ENCODE results near the gene ANKRD52. TPM values are rescaled to one million over a fixed set of nuclear protein-coding genes. Genes with fewer than 3 reads are reported as not detected.

Gene ANKRD52
- total and polyA plus RNA-seq, 2 experiments from 2014 or later = 20.3 to 25.2 TPM

DNA sequence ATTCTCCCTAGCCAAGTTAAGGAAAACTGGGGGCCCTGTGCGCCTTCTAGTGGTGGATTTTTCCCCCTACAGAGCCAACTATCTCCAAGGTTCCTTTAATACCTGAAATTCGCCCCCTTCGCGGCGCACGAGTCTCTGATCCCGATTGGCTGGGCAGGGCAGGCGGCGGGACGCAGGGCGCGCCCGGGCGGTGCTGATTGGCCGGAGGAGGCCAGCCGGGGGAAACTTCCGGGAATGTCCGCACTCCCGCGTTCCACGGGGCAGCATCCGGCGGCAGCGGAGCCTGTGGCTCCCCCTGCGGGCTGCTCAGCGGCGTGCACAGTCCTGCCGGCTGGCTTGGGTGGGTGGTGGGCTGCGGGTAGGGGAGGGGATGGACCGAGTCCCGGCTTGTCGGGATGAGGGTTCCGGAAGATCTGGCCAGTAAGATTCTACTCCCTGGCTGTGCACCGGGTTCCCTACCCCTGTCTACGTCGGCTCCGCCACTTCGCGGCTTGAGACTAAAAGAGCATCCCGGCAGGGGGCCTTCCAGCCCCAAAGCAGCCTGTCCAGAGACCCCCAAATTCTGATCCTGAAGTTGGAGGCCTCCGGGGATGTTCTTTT, 34.0 kb downstream of the ANKRD52 start, which contains the start of gene NABP2:
Gene NABP2, plus strand, starts transcription at position 241 of the 600 bp plus-strand sequence. CDS start 515 bp downstream, outside the sequence.
- Histone ChIP-seq H2AFZ (peak within 1 kb of the TSS; percentile 86), H3K27ac (ENCODE audit: low read depth) (peak within 1 kb of the TSS; percentile 92), H3K4me3 (peak within 1 kb of the TSS; percentile 74), H3K9me2 (ENCODE audit: insufficient read depth) (no peaks in the 10 kb centered on the region), H3K4me1 (ENCODE audit: insufficient read depth) (peaks cover 30% of the 10 kb centered on the region), H3K79me2 (replicated peaks; ENCODE audit: insufficient read depth) (peaks cover 20% of the 10 kb centered on the region), H3K36me3 (ENCODE audit: insufficient read depth) (no peaks in the 10 kb centered on the region), H4K20me1 (replicated peaks; ENCODE audit: insufficient read depth) (no peaks in the 10 kb centered on the region), H3K27me3 (ENCODE audit: insufficient read depth) (no peaks in the 10 kb centered on the region), H3K4me2 (peak within 1 kb of the TSS; percentile 93), H3F3A (replicated peaks; ENCODE audit: low read depth) (peaks cover 20% of the 10 kb centered on the region; the same call in 1 of the 2 replicates)
- peaks cover 15% of the 10 kb centered on the region for H3K36me3 Mint-ChIP-seq (ENCODE audit: low read depth)
- ATAC-seq (peak; percentile 75), DNase-seq (ENCODE audit: low spot score) (peak; percentile 100)
- H3K27me3 Mint-ChIP-seq (ENCODE audit: insufficient read depth, low read depth, poor library complexity) = peaks cover 5% of the 10 kb centered on the region
- H3K4me3 Mint-ChIP-seq = peak within 1 kb of the TSS; percentile 93
- peak within 1 kb of the TSS; percentile 96 for H3K27ac Mint-ChIP-seq
- peaks cover 34% of the 10 kb centered on the region for H3K4me1 Mint-ChIP-seq
- TF ChIP-seq ZNF114 (CRISPR knock-in tag; IDR thresholded peaks at IDR 0.05) = no peak
- TF ChIP-seq POLR2AphosphoS5 (IDR thresholded peaks at IDR 0.05; ENCODE audit: low read depth) = peak; percentile 50; the same call in 1 of the 2 replicates
- TF ChIP-seq EZH2 (IDR thresholded peaks at IDR 0.05; ENCODE audit: low read depth, unreplicated experiment) = no peak
- peak; percentile 65 for TF ChIP-seq CREB1 (CRISPR knock-in tag; IDR thresholded peaks at IDR 0.05; ENCODE audit: low read depth)
- TF ChIP-seq NANOG (IDR thresholded peaks at IDR 0.05; ENCODE audit: borderline replicate concordance) = no peak
- no peak for TF ChIP-seq ZNF331 (CRISPR knock-in tag; IDR thresholded peaks at IDR 0.05; ENCODE audit: low read depth)
- no peak for TF ChIP-seq JUNB (IDR thresholded peaks at IDR 0.05; ENCODE audit: unreplicated experiment)
- TF ChIP-seq, protein P1, sequence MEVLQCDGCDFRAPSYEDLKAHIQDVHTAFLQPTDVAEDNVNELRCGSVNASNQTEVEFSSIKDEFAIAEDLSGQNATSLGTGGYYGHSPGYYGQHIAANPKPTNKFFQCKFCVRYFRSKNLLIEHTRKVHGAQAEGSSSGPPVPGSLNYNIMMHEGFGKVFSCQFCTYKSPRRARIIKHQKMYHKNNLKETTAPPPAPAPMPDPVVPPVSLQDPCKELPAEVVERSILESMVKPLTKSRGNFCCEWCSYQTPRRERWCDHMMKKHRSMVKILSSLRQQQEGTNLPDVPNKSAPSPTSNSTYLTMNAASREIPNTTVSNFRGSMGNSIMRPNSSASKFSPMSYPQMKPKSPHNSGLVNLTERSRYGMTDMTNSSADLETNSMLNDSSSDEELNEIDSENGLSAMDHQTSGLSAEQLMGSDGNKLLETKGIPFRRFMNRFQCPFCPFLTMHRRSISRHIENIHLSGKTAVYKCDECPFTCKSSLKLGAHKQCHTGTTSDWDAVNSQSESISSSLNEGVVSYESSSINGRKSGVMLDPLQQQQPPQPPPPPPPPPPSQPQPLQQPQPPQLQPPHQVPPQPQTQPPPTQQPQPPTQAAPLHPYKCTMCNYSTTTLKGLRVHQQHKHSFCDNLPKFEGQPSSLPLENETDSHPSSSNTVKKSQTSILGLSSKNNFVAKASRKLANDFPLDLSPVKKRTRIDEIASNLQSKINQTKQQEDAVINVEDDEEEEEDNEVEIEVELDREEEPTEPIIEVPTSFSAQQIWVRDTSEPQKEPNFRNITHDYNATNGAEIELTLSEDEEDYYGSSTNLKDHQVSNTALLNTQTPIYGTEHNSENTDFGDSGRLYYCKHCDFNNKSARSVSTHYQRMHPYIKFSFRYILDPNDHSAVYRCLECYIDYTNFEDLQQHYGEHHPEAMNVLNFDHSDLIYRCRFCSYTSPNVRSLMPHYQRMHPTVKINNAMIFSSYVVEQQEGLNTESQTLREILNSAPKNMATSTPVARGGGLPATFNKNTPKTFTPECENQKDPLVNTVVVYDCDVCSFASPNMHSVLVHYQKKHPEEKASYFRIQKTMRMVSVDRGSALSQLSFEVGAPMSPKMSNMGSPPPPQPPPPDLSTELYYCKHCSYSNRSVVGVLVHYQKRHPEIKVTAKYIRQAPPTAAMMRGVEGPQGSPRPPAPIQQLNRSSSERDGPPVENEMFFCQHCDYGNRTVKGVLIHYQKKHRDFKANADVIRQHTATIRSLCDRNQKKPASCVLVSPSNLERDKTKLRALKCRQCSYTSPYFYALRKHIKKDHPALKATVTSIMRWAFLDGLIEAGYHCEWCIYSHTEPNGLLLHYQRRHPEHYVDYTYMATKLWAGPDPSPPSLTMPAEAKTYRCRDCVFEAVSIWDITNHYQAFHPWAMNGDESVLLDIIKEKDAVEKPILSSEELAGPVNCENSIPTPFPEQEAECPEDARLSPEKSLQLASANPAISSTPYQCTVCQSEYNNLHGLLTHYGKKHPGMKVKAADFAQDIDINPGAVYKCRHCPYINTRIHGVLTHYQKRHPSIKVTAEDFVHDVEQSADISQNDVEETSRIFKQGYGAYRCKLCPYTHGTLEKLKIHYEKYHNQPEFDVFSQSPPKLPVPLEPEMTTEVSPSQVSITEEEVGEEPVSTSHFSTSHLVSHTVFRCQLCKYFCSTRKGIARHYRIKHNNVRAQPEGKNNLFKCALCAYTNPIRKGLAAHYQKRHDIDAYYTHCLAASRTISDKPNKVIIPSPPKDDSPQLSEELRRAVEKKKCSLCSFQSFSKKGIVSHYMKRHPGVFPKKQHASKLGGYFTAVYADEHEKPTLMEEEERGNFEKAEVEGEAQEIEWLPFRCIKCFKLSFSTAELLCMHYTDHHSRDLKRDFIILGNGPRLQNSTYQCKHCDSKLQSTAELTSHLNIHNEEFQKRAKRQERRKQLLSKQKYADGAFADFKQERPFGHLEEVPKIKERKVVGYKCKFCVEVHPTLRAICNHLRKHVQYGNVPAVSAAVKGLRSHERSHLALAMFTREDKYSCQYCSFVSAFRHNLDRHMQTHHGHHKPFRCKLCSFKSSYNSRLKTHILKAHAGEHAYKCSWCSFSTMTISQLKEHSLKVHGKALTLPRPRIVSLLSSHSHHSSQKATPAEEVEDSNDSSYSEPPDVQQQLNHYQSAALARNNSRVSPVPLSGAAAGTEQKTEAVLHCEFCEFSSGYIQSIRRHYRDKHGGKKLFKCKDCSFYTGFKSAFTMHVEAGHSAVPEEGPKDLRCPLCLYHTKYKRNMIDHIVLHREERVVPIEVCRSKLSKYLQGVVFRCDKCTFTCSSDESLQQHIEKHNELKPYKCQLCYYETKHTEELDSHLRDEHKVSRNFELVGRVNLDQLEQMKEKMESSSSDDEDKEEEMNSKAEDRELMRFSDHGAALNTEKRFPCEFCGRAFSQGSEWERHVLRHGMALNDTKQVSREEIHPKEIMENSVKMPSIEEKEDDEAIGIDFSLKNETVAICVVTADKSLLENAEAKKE (CRISPR knock-in tag; IDR thresholded peaks at IDR 0.05) = no peak
- TF ChIP-seq EZH2phosphoT487 (IDR thresholded peaks at IDR 0.05; ENCODE audit: unreplicated experiment) = no peak
- TF ChIP-seq, protein P2, sequence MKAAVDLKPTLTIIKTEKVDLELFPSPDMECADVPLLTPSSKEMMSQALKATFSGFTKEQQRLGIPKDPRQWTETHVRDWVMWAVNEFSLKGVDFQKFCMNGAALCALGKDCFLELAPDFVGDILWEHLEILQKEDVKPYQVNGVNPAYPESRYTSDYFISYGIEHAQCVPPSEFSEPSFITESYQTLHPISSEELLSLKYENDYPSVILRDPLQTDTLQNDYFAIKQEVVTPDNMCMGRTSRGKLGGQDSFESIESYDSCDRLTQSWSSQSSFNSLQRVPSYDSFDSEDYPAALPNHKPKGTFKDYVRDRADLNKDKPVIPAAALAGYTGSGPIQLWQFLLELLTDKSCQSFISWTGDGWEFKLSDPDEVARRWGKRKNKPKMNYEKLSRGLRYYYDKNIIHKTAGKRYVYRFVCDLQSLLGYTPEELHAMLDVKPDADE (IDR thresholded peaks at IDR 0.05) = 0 out of 2 replicates have a peak, but pooled peaks have one; percentile 45
- no peak for TF ChIP-seq REST (IDR thresholded peaks at IDR 0.05; ENCODE audit: unreplicated experiment)
- TF ChIP-seq CTCF (conservative IDR thresholded peaks at IDR 0.05; ENCODE audit: low read depth in 2 of 2) = peak; percentile 72 to 76
- TF ChIP-seq STAT1 (IDR thresholded peaks at IDR 0.05; ENCODE audit: unreplicated experiment) = no peak
- no peaks in the 10 kb centered on the region for H3K9me3 Mint-ChIP-seq
